Gastroesophageal sphincter (tissue), 3 donors: ENCODE data around the gene MEMO1.

Experiments
- EP300 ChIP-seq: sonication (generic); formaldehyde crosslinking; IDR thresholded peaks from one replicate; pipeline ENCODE4 v1.6.1; 2017; ENCODE audit warnings: antibody characterized with exemption, mild to moderate bottlenecking
- POLR2A ChIP-seq, 2 donors: fragments of 450-650 bp; IDR thresholded peaks; one replicate each; pipeline ENCODE4 v1.6.1; 2017; ENCODE audit warnings: antibody characterized with exemption in 2 of 2, mild to moderate bottlenecking in 2 of 2, moderate library complexity in 1 of 2
- POLR2AphosphoS5 ChIP-seq: sonication (generic); formaldehyde crosslinking; IDR thresholded peaks from one replicate; pipeline ENCODE4 v1.6.1; 2017; ENCODE audit warnings: antibody characterized with exemption
- TF ChIP-seq, protein P1 (sequence below), 4 experiments: fragments of 200-600 bp in 2 of 4; fragments of 450-650 bp in 2 of 4; sonication (generic) in 1 of 4; IDR thresholded peaks; one replicate each; pipeline ENCODE4 v1.5.1; 2017 to 2019; ENCODE audit warnings: antibody characterized with exemption in 4 of 4, mild to moderate bottlenecking in 2 of 4, moderate library complexity in 2 of 4

DNA sequence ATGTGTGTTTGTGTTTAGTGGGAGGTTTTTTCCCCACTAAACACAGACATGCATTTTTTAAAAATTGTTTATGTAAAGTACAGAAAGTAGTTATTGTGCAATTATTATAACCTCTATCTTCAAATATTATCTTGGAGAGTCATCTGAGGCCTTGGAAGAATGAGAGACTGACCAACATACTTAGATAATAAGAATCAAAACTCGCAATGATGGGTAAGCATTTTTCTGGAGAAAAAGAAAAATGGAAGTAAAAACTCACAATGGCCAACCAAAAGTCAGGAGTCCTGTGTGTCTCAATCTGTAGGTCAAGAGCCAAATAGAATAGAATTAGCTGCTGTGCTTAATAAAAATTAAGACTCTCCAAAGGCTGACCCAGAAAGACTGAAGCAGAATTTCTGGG, 43.0 kb downstream of the MEMO1 start:
- TF ChIP-seq POLR2A (IDR thresholded peaks at IDR 0.05) (no peak), POLR2AphosphoS5 (no peak), EP300 (no peak)
- TF ChIP-seq, protein P1, sequence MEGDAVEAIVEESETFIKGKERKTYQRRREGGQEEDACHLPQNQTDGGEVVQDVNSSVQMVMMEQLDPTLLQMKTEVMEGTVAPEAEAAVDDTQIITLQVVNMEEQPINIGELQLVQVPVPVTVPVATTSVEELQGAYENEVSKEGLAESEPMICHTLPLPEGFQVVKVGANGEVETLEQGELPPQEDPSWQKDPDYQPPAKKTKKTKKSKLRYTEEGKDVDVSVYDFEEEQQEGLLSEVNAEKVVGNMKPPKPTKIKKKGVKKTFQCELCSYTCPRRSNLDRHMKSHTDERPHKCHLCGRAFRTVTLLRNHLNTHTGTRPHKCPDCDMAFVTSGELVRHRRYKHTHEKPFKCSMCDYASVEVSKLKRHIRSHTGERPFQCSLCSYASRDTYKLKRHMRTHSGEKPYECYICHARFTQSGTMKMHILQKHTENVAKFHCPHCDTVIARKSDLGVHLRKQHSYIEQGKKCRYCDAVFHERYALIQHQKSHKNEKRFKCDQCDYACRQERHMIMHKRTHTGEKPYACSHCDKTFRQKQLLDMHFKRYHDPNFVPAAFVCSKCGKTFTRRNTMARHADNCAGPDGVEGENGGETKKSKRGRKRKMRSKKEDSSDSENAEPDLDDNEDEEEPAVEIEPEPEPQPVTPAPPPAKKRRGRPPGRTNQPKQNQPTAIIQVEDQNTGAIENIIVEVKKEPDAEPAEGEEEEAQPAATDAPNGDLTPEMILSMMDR (IDR thresholded peaks at IDR 0.05), result no peak
